NCI-H2107 treated with DMSO at 0.1 percent for 48 hours (cell line): ENCODE data around the gene DOK4.
"Not testable (repeated sequence)": the region's sequence is repeated elsewhere in the genome, so short reads cannot be mapped to it uniquely, and the experiment has no call there.

Experiments used
- DNase-seq: peaks from one replicate; lab custom pipeline; 2025; ENCODE audit not compliant: unreplicated experiment; lab: John Stamatoyannopoulos, UW

The DOK4 gene

GRCh38 chr16:57447186-57447962, 38.9 kb downstream of the DOK4 start, which contains the start of the genes CIAPIN1 and COQ9:
CIAPIN1 (minus strand) TSS chr16:57447385; CDS start chr16:57440928, 6,457 bp downstream.
COQ9 (plus strand) TSS chr16:57447479; CDS start chr16:57447506, 27 bp downstream.
- peak; percentile 50 for DNase-seq

DNA sequence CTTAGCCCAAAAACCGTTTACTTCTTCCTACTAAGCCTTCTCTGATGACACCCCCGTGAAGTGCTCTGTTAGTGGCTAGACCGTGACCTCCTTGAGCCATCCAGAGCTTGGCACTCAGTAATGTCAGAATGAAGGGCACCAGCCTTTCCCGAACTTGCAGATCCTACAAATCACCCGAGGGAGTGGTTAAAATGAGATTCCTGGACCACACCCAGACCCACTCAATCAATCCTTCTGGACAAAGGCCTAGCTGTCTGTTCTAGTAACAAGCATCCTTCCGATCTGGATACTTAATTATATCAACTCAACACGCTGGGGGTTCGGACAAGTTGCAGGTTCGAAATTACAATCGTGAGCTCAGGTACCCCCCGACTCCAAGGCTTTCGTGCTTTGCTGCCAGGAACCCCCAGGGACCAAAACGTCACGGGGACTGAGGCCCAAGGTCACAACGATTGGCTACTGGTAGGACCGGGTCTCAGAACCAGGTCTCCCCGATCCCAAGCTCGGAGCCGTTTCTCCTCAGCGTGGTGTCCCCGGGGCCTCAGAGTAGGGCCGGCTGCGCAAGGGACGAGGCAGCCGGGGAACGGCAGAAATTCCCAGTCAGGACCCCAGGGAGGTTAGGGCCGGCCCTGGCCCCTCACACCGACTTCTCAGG, 39.6 kb downstream of the DOK4 start:
- peak; percentile 3 for DNase-seq

DNA sequence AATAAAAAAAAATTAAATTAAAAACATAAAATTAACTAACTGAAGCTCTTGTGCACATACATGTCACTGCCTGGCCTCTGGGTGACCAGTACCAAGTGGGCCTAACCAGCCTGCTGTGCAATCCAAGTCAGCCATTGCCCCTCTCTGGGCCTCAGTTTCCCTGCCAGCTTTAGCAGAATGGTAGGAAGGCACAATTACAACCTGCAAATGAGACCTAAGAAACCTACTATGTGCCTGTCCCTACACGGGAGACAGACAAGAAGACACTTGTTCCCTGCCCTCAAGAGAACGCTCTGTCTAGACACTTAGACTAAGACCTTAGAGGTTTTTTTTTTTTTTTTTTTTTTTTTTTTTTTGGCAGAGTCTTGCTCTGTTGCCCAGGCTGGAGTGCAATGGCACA, 40.8 kb downstream of the DOK4 start:
- no peak for DNase-seq

GRCh38 chr16:57444711-57445110, 41.6 kb downstream of the DOK4 start:
- DNase-seq = no peak

- DNase-seq = not testable (repeated sequence)
Measured at GRCh38 chr16:57440551-57440950, 45.7 kb downstream of the DOK4 start.

DNA sequence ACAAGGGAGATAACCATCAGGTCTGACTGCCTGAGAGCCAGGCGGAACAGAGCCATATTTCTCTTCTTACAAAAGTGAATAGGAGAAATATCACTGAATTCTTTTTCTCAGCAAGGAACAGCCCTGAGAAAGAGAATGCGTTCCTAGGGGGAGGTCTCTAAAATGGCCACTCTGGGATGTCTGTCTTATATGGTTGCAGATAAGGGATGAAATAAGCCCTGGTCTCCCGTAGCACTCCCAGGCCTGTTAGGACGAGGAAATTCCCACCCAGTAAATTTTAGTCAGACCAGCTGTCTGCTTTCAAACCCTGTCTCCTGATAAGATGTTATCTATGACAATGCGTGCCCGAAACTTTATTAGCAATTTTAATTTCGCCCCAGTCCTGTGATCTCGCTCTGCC, 46.3 kb downstream of the DOK4 start:
- not testable (repeated sequence) for DNase-seq

- no peak for DNase-seq
Measured at GRCh38 chr16:57435838-57436237, 50.5 kb downstream of the DOK4 start.

GRCh38 chr16:57434003-57434402, 52.3 kb downstream of the DOK4 start:
- no peak for DNase-seq

- no peak for DNase-seq
Measured at GRCh38 chr16:57432989-57433388, 53.3 kb downstream of the DOK4 start.

- no peak for DNase-seq
Measured at GRCh38 chr16:57432505-57432904, 53.8 kb downstream of the DOK4 start.

DNA sequence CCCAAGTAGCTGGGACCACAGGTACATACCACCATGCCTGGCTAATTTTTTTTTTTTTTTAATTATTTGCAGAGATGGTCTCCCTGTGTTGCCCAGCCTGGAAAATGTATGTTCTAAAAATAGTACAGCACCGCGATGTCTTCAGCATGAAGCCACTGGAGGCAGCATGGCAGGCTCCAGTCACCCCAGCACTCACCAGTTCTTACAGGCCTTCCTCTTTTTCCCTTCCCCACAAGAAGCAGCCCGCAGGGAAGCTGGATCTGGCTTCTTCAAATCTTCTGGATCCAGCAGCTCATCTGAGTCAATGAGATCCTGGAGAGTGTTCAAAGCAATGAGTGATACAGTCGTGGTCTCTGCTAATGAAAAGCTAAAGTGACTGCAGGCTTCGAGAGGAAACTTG, 55.3 kb downstream of the DOK4 start:
- no peak for DNase-seq

DNA sequence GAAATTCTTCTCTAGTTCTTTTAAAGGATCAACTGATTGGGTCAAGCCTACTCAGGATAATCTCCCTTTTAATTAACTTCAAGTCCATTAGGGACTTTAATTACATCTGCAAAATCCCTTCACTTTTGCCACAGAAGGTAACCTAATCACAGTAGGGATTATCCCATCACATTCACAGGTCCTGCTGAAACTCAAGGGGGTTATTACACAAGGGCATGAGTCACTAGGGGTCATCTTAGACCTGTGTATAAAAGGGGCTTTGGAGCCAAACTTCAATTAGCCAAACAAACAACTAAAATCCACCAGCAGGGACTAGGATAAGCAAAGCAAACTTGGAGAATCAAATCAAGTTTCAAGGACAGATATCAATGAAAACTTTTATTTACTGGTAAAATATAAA, 58.5 kb downstream of the DOK4 start:
- DNase-seq = no peak

DNA sequence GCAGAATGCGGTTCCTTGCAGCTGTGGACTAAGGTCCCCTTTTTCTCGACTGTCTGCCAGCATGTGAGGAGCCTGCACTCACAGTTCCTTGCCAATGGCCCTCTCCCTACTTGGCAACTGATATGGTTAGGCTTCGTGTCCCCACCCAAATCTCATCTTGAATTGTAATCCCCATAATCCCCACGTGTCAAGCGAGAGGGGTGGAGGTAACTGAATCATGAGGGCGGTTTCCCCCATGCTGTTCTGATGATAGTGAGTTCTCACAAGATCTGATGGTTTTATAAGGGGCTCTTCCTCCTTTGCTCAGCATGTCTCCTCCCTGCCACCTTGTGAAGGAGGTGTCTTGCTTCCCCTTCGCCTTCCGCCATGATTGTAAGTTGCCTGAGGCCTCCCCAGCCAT, 59.0 kb downstream of the DOK4 start:
- DNase-seq = no peak

DNA sequence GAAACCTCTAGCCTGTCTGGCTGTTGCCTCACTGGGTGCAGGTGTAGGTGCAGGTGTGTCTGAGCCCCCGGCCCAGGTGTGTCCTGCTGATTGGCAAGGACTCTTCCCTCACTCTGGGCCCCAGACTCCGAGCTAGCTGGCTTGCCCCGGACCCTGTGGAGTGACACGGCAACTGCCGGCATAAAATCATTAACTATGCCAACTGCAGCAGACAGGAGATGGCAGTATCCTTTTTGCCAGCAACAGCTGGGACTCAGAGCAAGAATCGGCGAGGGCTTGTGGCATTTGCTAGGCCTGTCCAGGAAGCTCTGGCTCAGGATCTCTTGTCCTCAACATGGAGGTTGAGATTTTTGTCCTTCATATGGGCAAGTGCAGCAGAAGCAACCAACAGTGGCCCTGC, 59.9 kb downstream of the DOK4 start:
- DNase-seq = no peak

- no peak for DNase-seq
Measured at GRCh38 chr16:57424583-57424982, 61.7 kb downstream of the DOK4 start.

- DNase-seq = no peak
Measured at GRCh38 chr16:57423152-57423551, 63.1 kb downstream of the DOK4 start.

DNA sequence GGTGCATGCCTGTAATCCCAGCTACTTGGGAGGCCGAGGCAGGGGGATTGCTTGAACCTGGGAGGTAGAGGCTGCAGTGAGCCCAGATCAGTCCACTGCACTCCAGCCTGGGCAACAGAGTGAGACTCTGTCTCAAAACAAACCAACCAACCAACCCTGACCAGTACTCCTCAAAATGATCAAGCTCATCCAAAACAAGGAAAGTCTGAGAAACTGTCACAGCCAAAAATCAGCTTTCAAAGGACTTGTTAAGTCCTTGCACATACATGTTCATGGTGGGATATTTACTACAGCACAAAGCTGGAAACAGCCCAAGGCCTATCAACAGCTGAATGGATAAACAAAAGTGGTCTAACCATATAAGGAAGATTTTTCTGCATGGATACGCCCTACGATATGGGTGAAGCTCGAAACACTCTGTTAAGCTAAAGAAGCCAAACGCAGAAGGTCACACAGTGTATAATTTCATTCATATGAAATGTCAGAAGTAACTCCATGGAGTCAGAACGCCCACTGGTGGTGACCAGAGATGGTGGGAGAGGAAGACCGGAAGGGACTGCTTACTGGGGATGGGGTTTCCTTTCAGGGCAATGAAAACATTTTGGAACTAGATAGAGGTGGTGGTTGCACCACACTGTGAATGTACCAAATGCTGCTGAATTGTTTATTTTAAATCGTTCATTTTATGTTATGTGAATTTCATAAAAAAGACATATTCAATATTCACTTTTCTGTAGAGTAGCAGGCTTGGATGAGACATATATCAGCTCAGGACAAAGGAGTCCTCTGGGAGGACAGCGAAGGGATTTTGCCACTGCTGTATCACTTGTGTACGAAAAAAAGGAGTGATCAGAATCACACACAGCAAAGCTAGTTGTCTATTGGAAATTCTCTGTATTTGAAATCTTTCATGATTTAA, 64.0 kb downstream of the DOK4 start:
- DNase-seq = peak; percentile 49
